OCI-LY3 (cell line): ENCODE results near the gene RASSF6.

Experiments
- H2AFZ ChIP-seq: fragments of 200-600, 300-600 bp; shearing (Covaris generic); 2 replicates; pipeline ENCODE4 v1.6.0; 2014; ENCODE audit warnings: antibody characterized with exemption, low read depth, low read length
- H3K27ac ChIP-seq: fragments of 200-600, 300-600 bp; sonication (generic); 2 replicates; pipeline ENCODE4 v1.5.1; 2014; ENCODE audit warnings: mild to moderate bottlenecking, low read length, moderate library complexity, mixed read lengths
- H3K27me3 ChIP-seq: fragments of 200-600, 300-600 bp; sonication (generic); 2 replicates; pipeline ENCODE4 v1.6.1; 2014; ENCODE audit warnings: low read depth, low read length, mixed read lengths
- H3K36me3 ChIP-seq: fragments of 200-600, 300-600 bp; sonication (generic); replicated peaks from 2 replicates; pipeline ENCODE3; 2014; ENCODE audit warnings: low read depth, low read length, mixed read lengths
- H3K4me1 ChIP-seq: fragments of 300-600, 200-600 bp; sonication (generic); 2 replicates; pipeline ENCODE4 v1.6.1; 2014; ENCODE audit warnings: low read length, mixed read lengths
- H3K4me2 ChIP-seq: fragments of 200-600, 300-600 bp; sonication (generic); 2 replicates; pipeline ENCODE4 v1.6.1; 2014; ENCODE audit warnings: low read length, mixed read lengths
- H3K4me3 ChIP-seq: fragments of 300-600, 200-600 bp; sonication (generic); 2 replicates; pipeline ENCODE4 v1.5.1; 2014; ENCODE audit warnings: antibody characterized with exemption, mild to moderate bottlenecking, low read length, moderate library complexity
- H3K79me2 ChIP-seq: fragments of 300-600, 200-600 bp; shearing (Covaris generic); 2 replicates; pipeline ENCODE4 v1.6.1; 2014; ENCODE audit warnings: mild to moderate bottlenecking, low read length, mixed read lengths
- H3K9ac ChIP-seq: fragments of 300-600, 200-600 bp; shearing (Covaris generic); 2 replicates; pipeline ENCODE4 v1.6.0; 2014; ENCODE audit warnings: mild to moderate bottlenecking, low read length, moderate library complexity
- H3K9me3 ChIP-seq: fragments of 200-600, 300-600 bp; shearing (Covaris generic); 2 replicates; pipeline ENCODE4 v1.6.1; 2014; ENCODE audit warnings: low read length, mixed read lengths; ENCODE audit not compliant: insufficient read depth
- H4K20me1 ChIP-seq: fragments of 200-600, 300-600 bp; sonication (generic); 2 replicates; pipeline ENCODE4 v1.6.1; 2016; ENCODE audit warnings: low read length, mixed read lengths; ENCODE audit not compliant: insufficient read depth
- EZH2phosphoT487 ChIP-seq: fragments of 200-600 bp; shearing (Covaris generic); IDR thresholded peaks from 2 replicates; pipeline ENCODE4 v1.6.1; 2018; ENCODE audit warnings: antibody characterized with exemption, mixed run types, low read depth
- TF ChIP-seq, protein P1 (sequence below): fragments of 200-600, 300-600 bp; sonication (generic); IDR thresholded peaks from 2 replicates; pipeline ENCODE4 v1.5.1; 2014; ENCODE audit warnings: antibody characterized with exemption, low read length, low read depth

RASSF6 gene

DNA sequence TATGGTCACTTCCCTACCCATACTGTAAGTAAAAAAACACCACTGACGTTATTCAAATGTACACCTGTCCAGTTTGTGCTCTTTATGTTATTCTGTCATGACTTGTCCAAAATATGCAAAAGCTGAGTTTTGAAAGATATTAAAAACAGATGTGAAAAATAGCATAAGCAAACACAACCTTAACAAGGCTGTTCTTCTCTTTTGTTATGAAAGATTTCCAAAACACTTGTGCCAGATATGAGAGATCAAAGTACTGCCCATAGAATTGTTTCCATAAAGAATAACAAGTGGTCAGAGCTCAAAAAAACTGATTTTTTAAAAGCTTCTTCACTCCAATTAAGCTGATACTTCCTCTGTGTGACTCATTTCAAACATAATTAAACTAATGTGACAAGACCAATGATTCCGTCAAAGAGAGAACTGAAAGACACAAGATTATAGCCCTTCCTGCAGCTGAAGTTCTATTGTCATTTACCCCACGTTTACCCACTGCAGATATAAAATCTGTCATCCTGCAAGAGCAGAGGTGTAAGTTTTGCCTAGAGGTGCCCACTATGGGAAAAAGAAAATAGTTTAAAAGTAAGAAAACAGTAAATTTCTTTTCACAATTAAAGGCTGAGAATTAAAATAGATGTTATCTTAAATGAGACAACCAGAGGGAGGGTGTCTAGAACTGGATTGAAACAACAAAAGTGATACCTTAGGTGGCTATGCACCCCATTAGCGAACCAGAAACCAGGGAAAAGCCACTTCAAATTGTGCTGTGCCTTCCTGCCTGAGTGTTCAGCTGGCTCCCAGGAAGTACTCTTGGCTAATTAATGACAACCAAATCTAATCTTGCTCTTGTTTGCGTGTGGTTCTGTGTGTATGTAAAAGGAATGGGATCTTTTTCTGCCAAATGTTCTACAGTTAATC, 30.1 kb downstream of the RASSF6 start:
- Histone ChIP-seq H3K9ac (peak overlapping the region; percentile 19), H3K27ac (peak overlapping the region; percentile 81), H3K79me2 (no peaks in the 10 kb centered on the region), H2AFZ (no peak overlapping the region), H3K36me3 (no peaks in the 10 kb centered on the region), H3K4me1 (peaks cover 27% of the 10 kb centered on the region), H3K4me3 (peak overlapping the region; percentile 55), H4K20me1 (no peaks in the 10 kb centered on the region), H3K9me3 (no peaks in the 10 kb centered on the region; the same call in 1 of the 2 replicates), H3K27me3 (peaks cover 34% of the 10 kb centered on the region), H3K4me2 (peak overlapping the region; percentile 76)
- TF ChIP-seq, protein P1, sequence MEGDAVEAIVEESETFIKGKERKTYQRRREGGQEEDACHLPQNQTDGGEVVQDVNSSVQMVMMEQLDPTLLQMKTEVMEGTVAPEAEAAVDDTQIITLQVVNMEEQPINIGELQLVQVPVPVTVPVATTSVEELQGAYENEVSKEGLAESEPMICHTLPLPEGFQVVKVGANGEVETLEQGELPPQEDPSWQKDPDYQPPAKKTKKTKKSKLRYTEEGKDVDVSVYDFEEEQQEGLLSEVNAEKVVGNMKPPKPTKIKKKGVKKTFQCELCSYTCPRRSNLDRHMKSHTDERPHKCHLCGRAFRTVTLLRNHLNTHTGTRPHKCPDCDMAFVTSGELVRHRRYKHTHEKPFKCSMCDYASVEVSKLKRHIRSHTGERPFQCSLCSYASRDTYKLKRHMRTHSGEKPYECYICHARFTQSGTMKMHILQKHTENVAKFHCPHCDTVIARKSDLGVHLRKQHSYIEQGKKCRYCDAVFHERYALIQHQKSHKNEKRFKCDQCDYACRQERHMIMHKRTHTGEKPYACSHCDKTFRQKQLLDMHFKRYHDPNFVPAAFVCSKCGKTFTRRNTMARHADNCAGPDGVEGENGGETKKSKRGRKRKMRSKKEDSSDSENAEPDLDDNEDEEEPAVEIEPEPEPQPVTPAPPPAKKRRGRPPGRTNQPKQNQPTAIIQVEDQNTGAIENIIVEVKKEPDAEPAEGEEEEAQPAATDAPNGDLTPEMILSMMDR = no peak
- TF ChIP-seq EZH2phosphoT487 = peak; percentile 73

DNA sequence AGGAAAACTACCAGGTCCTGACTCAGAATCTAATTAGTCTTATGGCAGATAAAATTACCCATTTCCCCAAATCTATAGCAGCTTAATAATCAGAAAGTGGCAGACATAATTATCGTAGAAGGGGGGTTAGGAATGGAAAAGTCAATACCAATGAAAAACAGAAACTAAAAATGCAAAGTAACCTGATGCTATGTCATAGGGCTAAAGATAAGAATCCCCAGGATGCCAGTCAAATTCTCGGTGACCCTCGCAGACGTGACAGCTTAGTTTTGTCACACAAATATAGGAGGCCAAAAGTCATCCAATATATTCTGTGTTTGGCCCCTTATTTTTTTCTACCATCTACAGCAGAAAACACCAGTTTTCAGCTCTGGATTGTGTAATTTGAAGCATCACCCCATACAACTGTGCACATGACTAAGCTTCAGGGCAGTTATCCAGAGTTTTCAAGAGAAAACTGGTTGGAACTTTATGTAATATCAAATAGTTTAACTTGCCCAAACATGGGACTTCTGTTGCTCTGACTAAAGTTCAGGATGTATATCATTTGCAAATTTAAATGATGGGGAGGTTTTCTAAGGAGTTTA, 30.9 kb downstream of the RASSF6 start:
- peak overlapping the region; percentile 81 for H3K27ac ChIP-seq
- H4K20me1 ChIP-seq = no peaks in the 10 kb centered on the region
- TF ChIP-seq EZH2phosphoT487 = no peak
- TF ChIP-seq, protein P1 = no peak
- peaks cover 34% of the 10 kb centered on the region for H3K27me3 ChIP-seq
- no peak overlapping the region for H2AFZ ChIP-seq
- H3K9me3 ChIP-seq = no peaks in the 10 kb centered on the region; the same call in 1 of the 2 replicates
- peaks cover 27% of the 10 kb centered on the region for H3K4me1 ChIP-seq
- H3K4me2 ChIP-seq = peak overlapping the region; percentile 76
- H3K36me3 ChIP-seq = no peaks in the 10 kb centered on the region
- H3K9ac ChIP-seq = peak overlapping the region; percentile 27
- no peaks in the 10 kb centered on the region for H3K79me2 ChIP-seq
- peak overlapping the region; percentile 55 for H3K4me3 ChIP-seq

DNA sequence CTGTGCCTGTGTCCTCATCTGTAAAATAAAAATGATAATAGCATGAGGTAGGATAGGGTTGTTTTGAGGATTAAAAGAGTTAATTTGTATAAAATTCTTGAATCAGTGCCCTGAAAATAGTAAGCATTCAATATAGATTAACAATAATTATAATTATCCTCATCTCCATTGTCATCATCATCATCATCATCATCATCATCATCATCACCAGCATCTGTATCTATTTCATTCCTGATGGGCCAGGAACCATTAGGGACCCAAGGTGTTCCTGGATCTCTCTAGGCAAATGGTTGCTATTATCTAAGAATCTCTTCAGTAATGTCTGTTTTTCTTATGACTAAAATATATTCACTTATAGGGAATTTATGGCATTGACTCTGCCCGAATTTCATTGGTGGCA, 31.6 kb downstream of the RASSF6 start:
- Histone ChIP-seq H3K4me3 (peak overlapping the region; percentile 55; the same call in 1 of the 2 replicates), H3K4me2 (peak overlapping the region; percentile 76), H3K4me1 (peaks cover 27% of the 10 kb centered on the region), H3K27me3 (peaks cover 41% of the 10 kb centered on the region), H3K9ac (no peak overlapping the region), H4K20me1 (no peaks in the 10 kb centered on the region), H3K36me3 (no peaks in the 10 kb centered on the region), H2AFZ (no peak overlapping the region), H3K79me2 (no peaks in the 10 kb centered on the region), H3K9me3 (no peaks in the 10 kb centered on the region; the same call in 1 of the 2 replicates), H3K27ac (peak overlapping the region; percentile 81)
- TF ChIP-seq, protein P1 = no peak
- TF ChIP-seq EZH2phosphoT487 = no peak

DNA sequence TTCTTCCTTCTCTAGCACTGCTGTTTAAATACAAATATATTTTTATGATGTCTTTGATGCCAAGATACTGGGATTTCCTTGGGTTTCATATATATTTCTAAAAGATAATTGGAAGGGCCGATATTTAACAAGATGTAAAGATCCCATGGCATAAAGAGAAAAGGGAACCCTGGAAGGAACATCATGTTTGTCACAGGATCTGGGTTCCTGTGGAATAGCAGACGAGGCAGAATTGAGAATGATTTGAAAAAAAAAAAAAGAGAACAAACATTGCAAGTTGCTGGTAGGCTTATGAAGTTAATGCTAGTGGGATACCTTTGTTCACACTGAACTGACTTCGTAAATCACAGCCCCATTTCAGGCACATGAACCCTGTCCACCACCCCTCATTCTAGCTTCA, 33.6 kb downstream of the RASSF6 start:
- Histone ChIP-seq H3K27ac (no peak overlapping the region), H3K4me3 (no peak overlapping the region), H3K36me3 (no peaks in the 10 kb centered on the region), H2AFZ (no peak overlapping the region), H4K20me1 (no peaks in the 10 kb centered on the region), H3K9ac (no peak overlapping the region), H3K4me2 (no peak overlapping the region), H3K27me3 (peaks cover 43% of the 10 kb centered on the region), H3K9me3 (no peaks in the 10 kb centered on the region; the same call in 1 of the 2 replicates), H3K4me1 (peaks cover 27% of the 10 kb centered on the region), H3K79me2 (no peaks in the 10 kb centered on the region)
- TF ChIP-seq, protein P1 = no peak
- TF ChIP-seq EZH2phosphoT487 = no peak
